ENCODE data around the gene RBMS3. TPM values are rescaled to one million over a fixed set of nuclear protein-coding genes. Genes with fewer than 3 reads are reported as not detected.

RBMS3 gene
- total RNA-seq, 1 donor = 2.1 TPM

GRCh38 chr3:29427266-29428103 is 146.6 kb downstream of the RBMS3 start:
- H3K27me3 ChIP-seq (ENCODE audit: insufficient read depth, low read length) = no peaks in the 10 kb centered on the region
- no peaks in the 10 kb centered on the region for H3K4me1 ChIP-seq (ENCODE audit: insufficient read depth, low read length)

GRCh38 chr3:29429055-29429679 is 148.3 kb downstream of the RBMS3 start:
- no peaks in the 10 kb centered on the region for H3K27me3 ChIP-seq (ENCODE audit: insufficient read depth, low read length)
- H3K4me3 ChIP-seq (ENCODE audit: low read length) = no peak overlapping the region
- no peaks in the 10 kb centered on the region for H3K4me1 ChIP-seq (ENCODE audit: insufficient read depth, low read length)
- H3K9me3 ChIP-seq (ENCODE audit: low read depth, low read length) = no peaks in the 10 kb centered on the region

More at GRCh38 chr3:29427266-29428103, 146.6 kb downstream of the RBMS3 start:
- no peak overlapping the region for H3K4me3 ChIP-seq (ENCODE audit: low read length)
- H3K9me3 ChIP-seq (ENCODE audit: low read depth, low read length) = no peaks in the 10 kb centered on the region

- Histone ChIP-seq H3K9me3 (ENCODE audit: low read depth, low read length) (no peaks in the 10 kb centered on the region), H3K27me3 (ENCODE audit: insufficient read depth, low read length) (no peaks in the 10 kb centered on the region), H3K4me1 (ENCODE audit: insufficient read depth, low read length) (no peaks in the 10 kb centered on the region), H3K4me3 (ENCODE audit: low read length) (no peak overlapping the region)
Observed at GRCh38 chr3:29430558-29430971, 149.7 kb downstream of the RBMS3 start.

- H3K9me3 ChIP-seq (ENCODE audit: low read depth, low read length) = peaks cover 4% of the 10 kb centered on the region
- no peaks in the 10 kb centered on the region for H3K4me1 ChIP-seq (ENCODE audit: insufficient read depth, low read length)
- no peak overlapping the region for H3K4me3 ChIP-seq (ENCODE audit: low read length)
- H3K27me3 ChIP-seq (ENCODE audit: insufficient read depth, low read length) = no peaks in the 10 kb centered on the region
Observed at GRCh38 chr3:29436612-29437323, 155.9 kb downstream of the RBMS3 start.

GRCh38 chr3:29438580-29438979 is 157.7 kb downstream of the RBMS3 start:
- Histone ChIP-seq H3K4me1 (ENCODE audit: insufficient read depth, low read length) (no peaks in the 10 kb centered on the region), H3K27me3 (ENCODE audit: insufficient read depth, low read length) (no peaks in the 10 kb centered on the region), H3K9me3 (ENCODE audit: low read depth, low read length) (peaks cover 4% of the 10 kb centered on the region), H3K4me3 (ENCODE audit: low read length) (no peak overlapping the region)

- no peak overlapping the region for H3K4me3 ChIP-seq (ENCODE audit: low read length)
- H3K4me1 ChIP-seq (ENCODE audit: insufficient read depth, low read length) = no peaks in the 10 kb centered on the region
- peaks cover 4% of the 10 kb centered on the region for H3K9me3 ChIP-seq (ENCODE audit: low read depth, low read length)
- H3K27me3 ChIP-seq (ENCODE audit: insufficient read depth, low read length) = no peaks in the 10 kb centered on the region
Observed at GRCh38 chr3:29440413-29441305, 159.8 kb downstream of the RBMS3 start.

- peaks cover 4% of the 10 kb centered on the region for H3K9me3 ChIP-seq (ENCODE audit: low read depth, low read length)
- no peaks in the 10 kb centered on the region for H3K27me3 ChIP-seq (ENCODE audit: insufficient read depth, low read length)
- no peak overlapping the region for H3K4me3 ChIP-seq (ENCODE audit: low read length)
- no peaks in the 10 kb centered on the region for H3K4me1 ChIP-seq (ENCODE audit: insufficient read depth, low read length)
Observed at GRCh38 chr3:29441422-29441821, 160.6 kb downstream of the RBMS3 start.

- Histone ChIP-seq H3K4me1 (ENCODE audit: insufficient read depth, low read length) (no peaks in the 10 kb centered on the region), H3K4me3 (ENCODE audit: low read length) (no peak overlapping the region), H3K27me3 (ENCODE audit: insufficient read depth, low read length) (no peaks in the 10 kb centered on the region), H3K9me3 (ENCODE audit: low read depth, low read length) (no peaks in the 10 kb centered on the region)
Observed at GRCh38 chr3:29447946-29448627, 167.2 kb downstream of the RBMS3 start.

- no peaks in the 10 kb centered on the region for H3K9me3 ChIP-seq (ENCODE audit: low read depth, low read length)
- H3K27me3 ChIP-seq (ENCODE audit: insufficient read depth, low read length) = no peaks in the 10 kb centered on the region
- no peak overlapping the region for H3K4me3 ChIP-seq (ENCODE audit: low read length)
- H3K4me1 ChIP-seq (ENCODE audit: insufficient read depth, low read length) = no peaks in the 10 kb centered on the region
Observed at GRCh38 chr3:29451920-29452319, 171.0 kb downstream of the RBMS3 start.

GRCh38 chr3:29452934-29453283 is 172.0 kb downstream of the RBMS3 start:
- H3K4me1 ChIP-seq (ENCODE audit: insufficient read depth, low read length) = no peaks in the 10 kb centered on the region
- no peaks in the 10 kb centered on the region for H3K9me3 ChIP-seq (ENCODE audit: low read depth, low read length)
- no peaks in the 10 kb centered on the region for H3K27me3 ChIP-seq (ENCODE audit: insufficient read depth, low read length)
- H3K4me3 ChIP-seq (ENCODE audit: low read length) = no peak overlapping the region

- Histone ChIP-seq H3K4me1 (ENCODE audit: insufficient read depth, low read length) (no peaks in the 10 kb centered on the region), H3K9me3 (ENCODE audit: low read depth, low read length) (no peaks in the 10 kb centered on the region), H3K4me3 (ENCODE audit: low read length) (no peak overlapping the region), H3K27me3 (ENCODE audit: insufficient read depth, low read length) (no peaks in the 10 kb centered on the region)
Observed at GRCh38 chr3:29453284-29454001, 172.6 kb downstream of the RBMS3 start.

GRCh38 chr3:29454161-29454611 is 173.3 kb downstream of the RBMS3 start:
- H3K27me3 ChIP-seq (ENCODE audit: insufficient read depth, low read length) = no peaks in the 10 kb centered on the region
- H3K9me3 ChIP-seq (ENCODE audit: low read depth, low read length) = no peaks in the 10 kb centered on the region
- H3K4me1 ChIP-seq (ENCODE audit: insufficient read depth, low read length) = no peaks in the 10 kb centered on the region
- no peak overlapping the region for H3K4me3 ChIP-seq (ENCODE audit: low read length)

- Histone ChIP-seq H3K9me3 (ENCODE audit: low read depth, low read length) (no peaks in the 10 kb centered on the region), H3K4me3 (ENCODE audit: low read length) (no peak overlapping the region), H3K4me1 (ENCODE audit: insufficient read depth, low read length) (no peaks in the 10 kb centered on the region), H3K27me3 (ENCODE audit: insufficient read depth, low read length) (no peaks in the 10 kb centered on the region)
Observed at GRCh38 chr3:29456901-29457300, 176.0 kb downstream of the RBMS3 start.
